Activated naive CD4-positive, alpha-beta T cell treated with Interleukin-2 at 50 U/mL for 16 hours (primary cell): ENCODE results near the gene TAS2R14.

Source experiments
- DNase-seq: peaks from one replicate; pipeline ENCODE4 v3.0.0-alpha.2; 2020

The TAS2R14 gene

DNA sequence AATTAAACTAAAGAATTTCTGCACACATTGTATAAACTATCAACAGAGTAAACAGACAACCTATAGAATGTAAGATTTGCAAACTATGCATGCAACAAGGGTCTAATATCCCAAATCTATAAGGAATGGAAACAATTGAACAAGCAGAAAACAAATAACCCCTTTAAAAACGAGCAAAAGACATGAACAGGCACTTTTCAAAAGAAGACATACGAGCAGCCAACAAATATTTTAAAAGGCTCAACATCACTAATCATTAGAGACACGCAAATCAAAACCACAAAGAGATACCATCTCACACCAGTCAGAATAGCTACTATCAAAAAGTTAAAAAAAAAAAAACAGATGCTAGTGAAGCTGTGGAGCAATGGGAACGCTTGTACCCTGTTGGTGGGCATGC, 34.4 kb downstream of the TAS2R14 start:
- DNase-seq: no peak

DNA sequence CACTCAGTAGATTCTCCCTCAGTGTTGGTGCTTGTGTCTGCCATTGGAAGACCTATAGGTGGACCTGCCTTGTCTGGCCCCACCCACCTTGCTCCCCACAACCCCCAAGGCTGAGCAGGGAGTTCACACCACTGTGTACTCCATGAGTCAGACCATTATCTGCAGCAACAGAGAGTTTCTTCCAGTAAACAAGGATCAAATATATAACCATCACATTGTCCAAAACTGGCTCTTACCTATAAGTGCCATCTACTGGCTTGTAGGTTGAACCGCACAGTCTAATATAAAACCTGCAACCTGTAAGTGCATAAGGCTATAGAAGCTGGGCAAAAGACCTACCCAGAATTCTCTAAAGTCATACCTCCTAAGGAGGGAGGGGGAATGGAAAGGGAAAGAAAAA, 37.6 kb downstream of the TAS2R14 start:
- DNase-seq: no peak

DNA sequence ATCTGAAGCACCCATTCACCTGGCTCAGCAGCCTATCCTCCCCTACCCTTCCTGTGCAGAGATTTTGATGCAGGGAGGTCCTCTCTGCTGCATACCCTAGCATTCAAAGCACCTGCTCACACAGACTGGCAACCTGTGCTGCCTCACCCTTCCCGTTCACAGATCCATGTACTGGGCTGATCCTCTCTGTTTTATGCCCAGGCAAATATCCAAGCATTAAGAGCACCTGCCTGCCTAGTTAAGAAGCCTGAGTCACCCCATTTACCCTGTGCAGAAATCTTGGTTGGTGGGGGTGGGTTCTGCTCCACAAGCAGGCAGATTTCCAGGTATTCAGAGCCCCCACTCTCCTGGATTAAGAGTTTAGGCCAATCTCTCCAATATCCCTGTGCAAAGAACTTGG, 38.1 kb downstream of the TAS2R14 start:
- no peak for DNase-seq

DNA sequence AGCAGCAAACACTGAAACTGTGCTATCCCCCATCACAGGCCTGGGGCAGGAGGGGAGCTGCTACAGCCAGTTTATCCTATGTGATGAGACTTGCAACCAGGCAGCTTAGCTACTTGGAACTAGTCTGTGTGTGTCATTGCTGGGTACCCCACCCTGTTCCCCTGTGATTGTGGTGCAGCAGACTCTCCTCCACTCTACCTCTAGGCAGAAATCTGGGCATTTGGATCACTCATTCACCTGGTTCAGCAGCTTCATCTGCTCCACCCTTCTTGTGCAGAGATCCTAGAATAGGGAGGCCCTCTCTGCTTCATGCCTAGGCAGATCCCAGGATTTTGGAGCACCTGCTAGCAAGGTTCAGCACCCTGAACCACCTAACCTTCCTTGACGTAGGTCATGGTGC, 38.5 kb downstream of the TAS2R14 start:
- no peak for DNase-seq

DNA sequence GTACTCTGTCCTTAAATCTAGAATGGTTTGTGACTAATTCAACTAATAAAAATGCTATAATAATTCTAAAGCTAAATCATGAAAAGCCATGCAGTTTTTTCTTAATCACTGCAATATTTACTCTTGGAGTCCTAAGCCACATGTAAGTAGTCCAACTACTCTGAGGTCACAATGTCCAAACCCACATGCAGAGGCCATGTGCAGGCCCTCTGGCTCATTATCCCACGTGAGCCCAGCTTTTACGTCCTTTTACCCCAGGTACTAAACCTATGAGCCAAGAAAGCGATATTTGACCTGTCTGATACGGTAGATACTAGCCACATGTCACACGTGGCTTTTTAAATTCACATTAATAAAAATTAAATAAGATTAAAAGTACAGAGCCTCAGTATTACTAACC, 42.2 kb downstream of the TAS2R14 start:
- DNase-seq: no peak

DNA sequence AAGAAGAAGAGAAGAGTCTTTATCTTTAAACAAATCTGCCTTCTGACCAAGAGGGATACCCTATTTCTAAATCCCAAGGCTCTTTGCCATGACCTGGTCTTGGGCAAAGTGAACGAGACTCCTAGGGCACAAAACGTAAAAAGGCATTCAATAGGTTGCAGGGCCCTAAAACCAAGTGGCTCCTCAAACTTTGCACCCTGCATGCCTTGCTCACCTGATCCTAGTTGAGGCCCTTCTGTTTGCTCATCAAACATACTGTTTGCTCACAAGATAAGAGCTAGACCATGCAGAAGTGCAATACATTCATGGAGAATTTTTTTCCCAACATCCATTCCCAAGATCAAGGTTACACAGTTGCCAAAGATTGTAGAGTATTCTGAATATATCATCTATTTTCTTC, 47.1 kb downstream of the TAS2R14 start:
- DNase-seq: no peak

DNA sequence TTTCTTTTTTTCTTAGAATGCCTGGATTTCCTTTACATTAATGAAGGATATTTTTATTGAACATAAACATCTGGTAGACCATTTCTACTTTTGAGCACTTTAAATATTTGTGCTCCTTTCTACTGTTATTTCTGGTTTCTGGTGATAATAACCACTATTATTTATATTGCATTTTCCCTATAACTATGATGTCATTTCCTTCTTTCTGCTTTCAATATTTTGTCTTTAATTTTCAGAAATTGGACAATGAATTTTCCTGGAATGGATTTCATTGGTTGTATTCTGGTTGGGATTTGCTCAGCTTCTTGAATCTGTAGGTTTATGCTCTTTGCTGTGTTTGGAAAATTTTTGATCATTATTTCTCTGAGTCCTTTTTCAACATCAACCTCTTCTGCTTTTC, 49.8 kb downstream of the TAS2R14 start:
- no peak for DNase-seq
